Effector memory CD4-positive, alpha-beta T cell (primary cell): ENCODE measurements around the gene LGR4.

ENCODE experiments used
- DNase-seq, 3 donors: peaks; one replicate each; pipeline ENCODE4 v3.0.0-alpha.2; 2020
- H3K27ac ChIP-seq: 2 replicates; pipeline ENCODE4 v1.7.0; 2013; ENCODE audit warnings: mild to moderate bottlenecking, low read length, moderate library complexity; ENCODE audit not compliant: insufficient read depth, poor library complexity, severe bottlenecking
- H3K27me3 ChIP-seq: replicated peaks from 2 replicates; pipeline ENCODE4 v1.7.0; 2013; ENCODE audit warnings: mild to moderate bottlenecking, low read length; ENCODE audit not compliant: insufficient read depth, control insufficient read depth, poor library complexity, severe bottlenecking
- H3K36me3 ChIP-seq: 2 replicates; pipeline ENCODE4 v1.7.0; 2013; ENCODE audit warnings: mild to moderate bottlenecking, low read length, moderate library complexity; ENCODE audit not compliant: control insufficient read depth, insufficient read depth
- H3K4me1 ChIP-seq: 2 replicates; pipeline ENCODE4 v1.7.0; 2013; ENCODE audit warnings: low read length, mild to moderate bottlenecking; ENCODE audit not compliant: control insufficient read depth, insufficient read depth, poor library complexity, severe bottlenecking
- H3K4me3 ChIP-seq: 2 replicates; pipeline ENCODE4 v1.7.0; 2013; ENCODE audit warnings: low read length, low read depth, mild to moderate bottlenecking; ENCODE audit not compliant: insufficient read depth, poor library complexity, severe bottlenecking
- H3K9me3 ChIP-seq: 2 replicates; pipeline ENCODE4 v1.7.0; 2013; ENCODE audit warnings: mild to moderate bottlenecking, low read length, moderate library complexity; ENCODE audit not compliant: control insufficient read depth

LGR4 gene

GRCh38 chr11:27470166-27470565 is 2.4 kb downstream of the LGR4 start:
- H3K36me3 ChIP-seq = no peaks in the 10 kb centered on the region
- no peak overlapping the region for H3K4me3 ChIP-seq
- H3K27me3 ChIP-seq = peaks cover 4% of the 10 kb centered on the region
- no peak overlapping the region for H3K27ac ChIP-seq
- peaks cover 2% of the 10 kb centered on the region for H3K4me1 ChIP-seq
- no peak for DNase-seq
- H3K9me3 ChIP-seq = no peaks in the 10 kb centered on the region

GRCh38 chr11:27468995-27469695 is 3.4 kb downstream of the LGR4 start:
- Histone ChIP-seq H3K9me3 (no peaks in the 10 kb centered on the region), H3K27me3 (peaks cover 4% of the 10 kb centered on the region), H3K4me1 (peaks cover 2% of the 10 kb centered on the region), H3K36me3 (no peaks in the 10 kb centered on the region), H3K27ac (no peak overlapping the region), H3K4me3 (no peak overlapping the region)
- DNase-seq = no peak

GRCh38 chr11:27468209-27468994 is 4.2 kb downstream of the LGR4 start:
- DNase-seq = no peak
- no peak overlapping the region for H3K27ac ChIP-seq
- peaks cover 2% of the 10 kb centered on the region for H3K4me1 ChIP-seq
- no peak overlapping the region for H3K4me3 ChIP-seq
- no peaks in the 10 kb centered on the region for H3K36me3 ChIP-seq
- no peaks in the 10 kb centered on the region for H3K9me3 ChIP-seq
- H3K27me3 ChIP-seq = peaks cover 4% of the 10 kb centered on the region

GRCh38 chr11:27467181-27467913 is 5.2 kb downstream of the LGR4 start:
- Histone ChIP-seq H3K27ac (no peak overlapping the region), H3K36me3 (no peaks in the 10 kb centered on the region), H3K9me3 (no peaks in the 10 kb centered on the region), H3K4me1 (peaks cover 2% of the 10 kb centered on the region), H3K27me3 (no peaks in the 10 kb centered on the region), H3K4me3 (no peak overlapping the region)
- no peak for DNase-seq

GRCh38 chr11:27466363-27466762 is 6.2 kb downstream of the LGR4 start:
- DNase-seq = no peak
- H3K4me1 ChIP-seq = peaks cover 1% of the 10 kb centered on the region
- no peak overlapping the region for H3K27ac ChIP-seq
- H3K36me3 ChIP-seq = no peaks in the 10 kb centered on the region
- H3K9me3 ChIP-seq = no peaks in the 10 kb centered on the region
- no peaks in the 10 kb centered on the region for H3K27me3 ChIP-seq
- H3K4me3 ChIP-seq = no peak overlapping the region

- H3K9me3 ChIP-seq = no peaks in the 10 kb centered on the region
- H3K27ac ChIP-seq = no peak overlapping the region
- H3K4me3 ChIP-seq = no peak overlapping the region
- no peaks in the 10 kb centered on the region for H3K36me3 ChIP-seq
- no peak for DNase-seq
- H3K27me3 ChIP-seq = no peaks in the 10 kb centered on the region
- no peaks in the 10 kb centered on the region for H3K4me1 ChIP-seq
Observed at GRCh38 chr11:27465629-27466028, 7.0 kb downstream of the LGR4 start.

- Histone ChIP-seq H3K27ac (no peak overlapping the region), H3K4me3 (no peak overlapping the region), H3K4me1 (no peaks in the 10 kb centered on the region), H3K9me3 (no peaks in the 10 kb centered on the region), H3K27me3 (no peaks in the 10 kb centered on the region), H3K36me3 (no peaks in the 10 kb centered on the region)
- no peak for DNase-seq
Observed at GRCh38 chr11:27464909-27465308, 7.7 kb downstream of the LGR4 start.

- no peak for DNase-seq
- H3K27me3 ChIP-seq = no peaks in the 10 kb centered on the region
- H3K4me1 ChIP-seq = no peaks in the 10 kb centered on the region
- no peak overlapping the region for H3K27ac ChIP-seq
- H3K9me3 ChIP-seq = no peaks in the 10 kb centered on the region
- H3K4me3 ChIP-seq = no peak overlapping the region
- no peaks in the 10 kb centered on the region for H3K36me3 ChIP-seq
Observed at GRCh38 chr11:27464289-27464696, 8.3 kb downstream of the LGR4 start.

- Histone ChIP-seq H3K4me1 (no peaks in the 10 kb centered on the region), H3K27ac (no peak overlapping the region), H3K4me3 (no peak overlapping the region), H3K9me3 (no peaks in the 10 kb centered on the region), H3K27me3 (no peaks in the 10 kb centered on the region), H3K36me3 (no peaks in the 10 kb centered on the region)
- no peak for DNase-seq
Observed at GRCh38 chr11:27462543-27462942, 10.0 kb downstream of the LGR4 start.
